GM12878 (cell line): ENCODE results near the gene CD86. TPM values are rescaled to one million over a fixed set of nuclear protein-coding genes. Genes with fewer than 3 reads are reported as not detected.

Experiments used
- ATF7 ChIP-seq: fragments of 450-650 bp; IDR thresholded peaks from 2 replicates; pipeline ENCODE4 v1.6.1; 2016; ENCODE audit warnings: low read depth, mild to moderate bottlenecking
- BACH1 ChIP-seq: fragments of 450-650 bp; IDR thresholded peaks from 2 replicates; pipeline ENCODE4 v1.6.1; 2017; ENCODE audit warnings: mild to moderate bottlenecking, borderline replicate concordance
- BCL3 ChIP-seq: IDR thresholded peaks from 2 replicates; pipeline ENCODE4 v1.6.1; 2011; ENCODE audit warnings: borderline replicate concordance, low read depth, mild to moderate bottlenecking, moderate library complexity, low read length; ENCODE audit not compliant: insufficient read depth, poor library complexity, severe bottlenecking
- CBFB ChIP-seq: IDR thresholded peaks from 2 replicates; pipeline ENCODE4 v1.6.1; 2016; ENCODE audit warnings: antibody characterized with exemption, low read depth
- CBX5 ChIP-seq: sonication (generic); IDR thresholded peaks from 2 replicates; pipeline ENCODE4 v1.6.1; 2016; ENCODE audit warnings: low read depth, moderate library complexity, mild to moderate bottlenecking, inconsistent platforms
- CTCF ChIP-seq, 3 experiments: IDR thresholded peaks in 2 of 3; conservative IDR thresholded peaks in 1 of 3; 2 replicates each; pipeline ENCODE4 v1.5.1; 2011; ENCODE audit warnings: low read depth in 3 of 3, low read length in 3 of 3, mild to moderate bottlenecking in 3 of 3, control low read depth in 2 of 3, moderate library complexity in 2 of 3, inconsistent platforms in 1 of 3, mixed read lengths in 1 of 3; ENCODE audit not compliant: control insufficient read depth in 2 of 3, insufficient read depth in 1 of 3; ENCODE audit errors: extremely low read depth in 1 of 3
- EED ChIP-seq: sonication (generic); IDR thresholded peaks from 2 replicates; pipeline ENCODE4 v1.6.1; 2016; ENCODE audit warnings: antibody characterized with exemption, low read depth
- ESRRA ChIP-seq: IDR thresholded peaks from 2 replicates; pipeline ENCODE4 v1.6.1; 2012; ENCODE audit warnings: mild to moderate bottlenecking, low read length, improper control_type of control experiment
- ETV6 ChIP-seq, 2 experiments: fragments of 450-650 bp in 1 of 2; IDR thresholded peaks in 1 of 2; conservative IDR thresholded peaks in 1 of 2; 2 replicates each; pipeline ENCODE4 v1.6.1; 2014; ENCODE audit warnings: antibody characterized with exemption in 1 of 2, borderline replicate concordance in 1 of 2, low read depth in 1 of 2, mild to moderate bottlenecking in 1 of 2, moderate library complexity in 1 of 2
- EZH2 ChIP-seq: IDR thresholded peaks from 2 replicates; pipeline ENCODE4 v1.6.1; 2012; ENCODE audit warnings: low read depth, mild to moderate bottlenecking, control low read depth, inconsistent platforms, low read length, borderline replicate concordance; ENCODE audit not compliant: control insufficient read depth
- KDM1A ChIP-seq: fragments of 200-600 bp; sonication (generic); IDR thresholded peaks from 2 replicates; pipeline ENCODE4 v1.6.1; 2016; ENCODE audit warnings: borderline replicate concordance
- MTA3 ChIP-seq: IDR thresholded peaks from 2 replicates; pipeline ENCODE4 v1.6.1; 2012; ENCODE audit warnings: low read length, inconsistent platforms, borderline replicate concordance
- MYB ChIP-seq: fragments of 150-350 bp; IDR thresholded peaks from 2 replicates; pipeline ENCODE4 v1.6.1; 2014; ENCODE audit warnings: mild to moderate bottlenecking, low read depth, low read length, borderline replicate concordance
- PAX5 ChIP-seq: IDR thresholded peaks from 2 replicates; pipeline ENCODE4 v1.6.1; 2011; ENCODE audit warnings: low read depth, low read length, borderline replicate concordance
- PAX8 ChIP-seq: fragments of 450-650 bp; IDR thresholded peaks from 2 replicates; pipeline ENCODE4 v1.6.1; 2017; ENCODE audit warnings: mild to moderate bottlenecking, moderate library complexity
- PML ChIP-seq: IDR thresholded peaks from 2 replicates; pipeline ENCODE4 v1.6.1; 2012; ENCODE audit warnings: low read length, inconsistent platforms
- RBBP5 ChIP-seq: fragments of 200-600 bp; sonication (generic); conservative IDR thresholded peaks from 2 replicates; pipeline ENCODE4 v1.6.1; 2016
- SMC3 ChIP-seq: IDR thresholded peaks from 2 replicates; pipeline ENCODE4 v1.6.1; 2011; ENCODE audit warnings: low read length, improper control_type of control experiment, borderline replicate concordance
- TAF1 ChIP-seq: IDR thresholded peaks from 2 replicates; pipeline ENCODE4 v1.6.1; 2011; ENCODE audit warnings: mild to moderate bottlenecking, low read depth, low read length, borderline replicate concordance
- ZNF207 ChIP-seq: fragments of 450-650 bp; IDR thresholded peaks from 2 replicates; pipeline ENCODE4 v1.6.1; 2014; ENCODE audit warnings: antibody characterized with exemption, mild to moderate bottlenecking, borderline replicate concordance
- ZNF384 ChIP-seq: IDR thresholded peaks from 2 replicates; pipeline ENCODE4 v1.6.1; 2012; ENCODE audit warnings: low read depth, mild to moderate bottlenecking, low read length, improper control_type of control experiment, borderline replicate concordance
- polyA plus RNA-seq, 11 experiments: library from polyadenylated mRNA; depleted of rRNA in 4 of 11; unstranded in 6 of 11; stranded (reverse) in 5 of 11; fragments of >200 nt; fragmentation: Nextera tagmentation in 4 of 11; fragmentation: Illumina TruSeq in 1 of 11; extraction: Ambion mirVana in 4 of 11; extraction: Trizol in 1 of 11; gene quantifications; 1 replicate in 1 of 11; 2 replicates in 10 of 11; pipeline versions ENCODE4 v1.2.1 to v1.2.3, GENCODE V29; 2011 to 2016; ENCODE audit warnings: inconsistent platforms in 2 of 11, missing spikeins in 2 of 11, low read depth in 1 of 11
- total RNA-seq, 4 experiments: library from RNA; depleted of rRNA in 3 of 4; stranded (reverse); fragments of >200 nt in 3 of 4; fragmentation: Illumina TruSeq in 1 of 4; extraction: Trizol in 1 of 4; gene quantifications; 2 replicates each; pipeline versions ENCODE4 v1.2.1 to v1.2.3, GENCODE V29; 2013 to 2021
- TF ChIP-seq, protein P1 (sequence below): IDR thresholded peaks from 2 replicates; pipeline ENCODE4 v1.6.1; 2011; ENCODE audit warnings: borderline replicate concordance, low read depth, mild to moderate bottlenecking, moderate library complexity, mixed read lengths, low read length; ENCODE audit not compliant: insufficient read depth; ENCODE audit errors: extremely low read length
- TF ChIP-seq, protein P2 (sequence below): IDR thresholded peaks from 2 replicates; pipeline ENCODE4 v1.6.1; 2012; ENCODE audit warnings: low read depth, low read length, improper control_type of control experiment
- TF ChIP-seq, protein P3 (sequence below): fragments of 150-350 bp; IDR thresholded peaks from 2 replicates; pipeline ENCODE4 v1.6.1; 2014; ENCODE audit warnings: mild to moderate bottlenecking, low read depth, low read length

The CD86 gene
- total and polyA plus RNA-seq, 10 of the 15 experiments (the other 5 are each of a cell fraction or from before 2014, with no cell fraction given) = 40.9 to 100 (median 55.5) TPM

DNA sequence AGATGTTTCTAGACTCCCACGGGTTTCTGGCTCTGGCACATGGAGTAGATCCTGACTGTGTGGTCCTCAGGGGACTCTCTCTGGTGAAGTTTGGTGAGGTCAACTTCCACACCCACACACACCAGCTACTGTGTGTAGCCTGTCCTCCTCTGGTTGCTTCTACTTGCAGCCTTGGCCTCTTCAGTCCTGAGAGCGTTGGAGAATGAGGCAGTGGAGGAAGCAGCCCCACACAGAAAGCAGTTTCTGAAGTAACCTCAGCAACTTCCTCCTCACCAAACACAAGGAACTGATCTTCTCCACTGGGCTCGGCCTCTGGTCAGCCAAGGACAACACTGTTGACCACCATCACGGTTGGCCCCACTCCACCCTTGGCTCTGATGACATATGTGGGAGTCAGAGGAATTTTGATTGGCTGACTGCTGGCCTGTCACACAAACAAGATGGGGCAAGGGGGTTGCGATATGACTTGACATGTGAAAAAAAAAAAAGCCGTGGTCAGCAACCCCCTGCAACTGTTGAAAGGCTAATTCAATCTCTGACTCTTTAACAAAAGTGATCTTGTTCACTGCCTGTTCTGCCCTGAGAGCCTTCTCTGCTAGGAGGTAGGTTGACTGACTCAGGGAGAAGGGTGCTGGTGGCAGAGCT, 19.6 kb downstream of the CD86 start (continued):
- no peak for TF ChIP-seq SMC3
- TF ChIP-seq EED = peak; percentile 86
- TF ChIP-seq ZNF207 = no peak
- peak; percentile 71; the same call in 1 of the 2 replicates for TF ChIP-seq CBFB
- TF ChIP-seq ETV6 (conservative IDR thresholded peaks at IDR 0.05 in 1 of 2, IDR thresholded peaks at IDR 0.05 in 1 of 2; ENCODE audit: borderline replicate concordance in 1 of 2, low read depth in 1 of 2) = peak in 1 of 2 experiments; percentile 68; a peak in 2 of 4 replicates
- TF ChIP-seq TAF1 = peak; percentile 47; the same call in 1 of the 2 replicates
- no peak for TF ChIP-seq RBBP5
- no peak for TF ChIP-seq EZH2
- TF ChIP-seq PAX8 = no peak
- TF ChIP-seq, protein P1, sequence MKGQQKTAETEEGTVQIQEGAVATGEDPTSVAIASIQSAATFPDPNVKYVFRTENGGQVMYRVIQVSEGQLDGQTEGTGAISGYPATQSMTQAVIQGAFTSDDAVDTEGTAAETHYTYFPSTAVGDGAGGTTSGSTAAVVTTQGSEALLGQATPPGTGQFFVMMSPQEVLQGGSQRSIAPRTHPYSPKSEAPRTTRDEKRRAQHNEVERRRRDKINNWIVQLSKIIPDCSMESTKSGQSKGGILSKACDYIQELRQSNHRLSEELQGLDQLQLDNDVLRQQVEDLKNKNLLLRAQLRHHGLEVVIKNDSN = no peak
- peak; percentile 93 for TF ChIP-seq ATF7
- TF ChIP-seq MTA3 = no peak
- no peak for TF ChIP-seq ESRRA
- TF ChIP-seq, protein P2, sequence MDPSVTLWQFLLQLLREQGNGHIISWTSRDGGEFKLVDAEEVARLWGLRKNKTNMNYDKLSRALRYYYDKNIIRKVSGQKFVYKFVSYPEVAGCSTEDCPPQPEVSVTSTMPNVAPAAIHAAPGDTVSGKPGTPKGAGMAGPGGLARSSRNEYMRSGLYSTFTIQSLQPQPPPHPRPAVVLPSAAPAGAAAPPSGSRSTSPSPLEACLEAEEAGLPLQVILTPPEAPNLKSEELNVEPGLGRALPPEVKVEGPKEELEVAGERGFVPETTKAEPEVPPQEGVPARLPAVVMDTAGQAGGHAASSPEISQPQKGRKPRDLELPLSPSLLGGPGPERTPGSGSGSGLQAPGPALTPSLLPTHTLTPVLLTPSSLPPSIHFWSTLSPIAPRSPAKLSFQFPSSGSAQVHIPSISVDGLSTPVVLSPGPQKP = no peak
- no peak for TF ChIP-seq MYB
- TF ChIP-seq, protein P3, sequence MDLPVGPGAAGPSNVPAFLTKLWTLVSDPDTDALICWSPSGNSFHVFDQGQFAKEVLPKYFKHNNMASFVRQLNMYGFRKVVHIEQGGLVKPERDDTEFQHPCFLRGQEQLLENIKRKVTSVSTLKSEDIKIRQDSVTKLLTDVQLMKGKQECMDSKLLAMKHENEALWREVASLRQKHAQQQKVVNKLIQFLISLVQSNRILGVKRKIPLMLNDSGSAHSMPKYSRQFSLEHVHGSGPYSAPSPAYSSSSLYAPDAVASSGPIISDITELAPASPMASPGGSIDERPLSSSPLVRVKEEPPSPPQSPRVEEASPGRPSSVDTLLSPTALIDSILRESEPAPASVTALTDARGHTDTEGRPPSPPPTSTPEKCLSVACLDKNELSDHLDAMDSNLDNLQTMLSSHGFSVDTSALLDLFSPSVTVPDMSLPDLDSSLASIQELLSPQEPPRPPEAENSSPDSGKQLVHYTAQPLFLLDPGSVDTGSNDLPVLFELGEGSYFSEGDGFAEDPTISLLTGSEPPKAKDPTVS = no peak
- TF ChIP-seq CTCF (IDR thresholded peaks at IDR 0.05 in 2 of 3, conservative IDR thresholded peaks at IDR 0.05 in 1 of 3; ENCODE audit: control insufficient read depth in 2 of 3, extremely low read depth in 1 of 3, insufficient read depth in 1 of 3, low read depth in 3 of 3, low read length in 3 of 3) = no peak
- TF ChIP-seq ZNF384 = peak; percentile 97
- peak; percentile 61; the same call in 1 of the 2 replicates for TF ChIP-seq BACH1
- TF ChIP-seq BCL3 = peak; percentile 62
- no peak for TF ChIP-seq KDM1A
- TF ChIP-seq PML = peak; percentile 27; the same call in 1 of the 2 replicates
- no peak for TF ChIP-seq CBX5
- TF ChIP-seq PAX5 = peak; percentile 49; the same call in 1 of the 2 replicates
